WTC11 (cell line): Measurements from ENCODE around the gene UBE3C.

Source experiments
- ATF6 ChIP-seq: sonication (generic); formaldehyde crosslinking; IDR thresholded peaks from 2 replicates; pipeline ENCODE4 v1.8.1; 2023; ENCODE audit warnings: mild to moderate bottlenecking, missing genetic modification reagents
- CREB1 ChIP-seq: sonication (generic); formaldehyde crosslinking; IDR thresholded peaks from 2 replicates; pipeline ENCODE4 v1.8.0; 2023; ENCODE audit warnings: mild to moderate bottlenecking, missing genetic modification reagents
- CTCF ChIP-seq: fragments of 200-600 bp; IDR thresholded peaks from 2 replicates; pipeline ENCODE4 v1.8.0; 2022; ENCODE audit warnings: antibody characterized with exemption
- E2F5 ChIP-seq: sonication (generic); formaldehyde crosslinking; IDR thresholded peaks from 2 replicates; pipeline ENCODE4 v1.8.1; 2022; ENCODE audit warnings: mild to moderate bottlenecking, moderate library complexity, missing genetic modification reagents
- NFATC4 ChIP-seq: fragments of 250-450 bp; sonication (Bioruptor Pico); IDR thresholded peaks from 2 replicates; pipeline ENCODE4 v1.9.0; 2021; ENCODE audit warnings: mild to moderate bottlenecking
- PRDM15 ChIP-seq: sonication (generic); formaldehyde crosslinking; IDR thresholded peaks from 2 replicates; pipeline ENCODE4 v1.8.0; 2022; ENCODE audit warnings: missing genetic modification reagents
- SMAD4 ChIP-seq: sonication (generic); formaldehyde crosslinking; IDR thresholded peaks from 2 replicates; pipeline ENCODE4 v1.8.0; 2022; ENCODE audit warnings: mild to moderate bottlenecking, missing genetic modification reagents
- ZNF281 ChIP-seq: sonication (generic); formaldehyde crosslinking; IDR thresholded peaks from 2 replicates; pipeline ENCODE4 v1.8.0; 2023; ENCODE audit warnings: mild to moderate bottlenecking, missing genetic modification reagents

- TF ChIP-seq CREB1 (no peak), PRDM15 (CRISPR knock-in tag) (no peak), CTCF (no peak), E2F5 (CRISPR knock-in tag) (no peak), ATF6 (CRISPR knock-in tag) (no peak), SMAD4 (no peak), NFATC4 (CRISPR knock-in tag) (no peak), ZNF281 (CRISPR knock-in tag) (no peak)
These were observed 95.0 kb downstream of the UBE3C start for GRCh38 chr7:157233677-157234076.
